NCI-H226 (cell line): Measurements from ENCODE around the gene CLEC20A.
A peak's percentile ranks its signal among the peaks of the same experiment; 100 is the strongest.

Experiments
- DNase-seq: peaks from one replicate; pipeline ENCODE4 v3.0.0-alpha.2; 2015

The CLEC20A gene

DNA sequence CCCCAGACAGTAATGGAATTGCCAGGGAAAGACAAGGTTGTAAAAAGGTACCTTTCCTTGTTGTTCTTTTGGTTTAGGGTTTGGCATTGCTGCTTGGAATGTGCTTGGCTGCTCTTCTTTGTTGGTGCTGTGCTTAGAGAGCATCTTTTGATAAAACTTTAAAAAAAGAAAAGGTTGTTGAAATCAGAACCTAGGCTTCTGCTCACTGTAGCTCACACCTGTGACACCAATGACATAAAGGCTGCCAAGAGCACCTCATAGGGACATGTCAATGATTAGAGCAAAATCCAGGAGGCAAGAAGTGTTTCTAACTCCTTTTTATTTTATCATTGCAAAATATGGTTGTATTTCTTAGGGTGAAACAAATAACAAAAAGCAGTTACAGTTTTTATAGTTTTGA lies 28.9 kb downstream of the CLEC20A start:
- no peak for DNase-seq

- DNase-seq, result no peak
These were observed 31.8 kb downstream of the CLEC20A start for GRCh38 chr1:178465011-178465410.

GRCh38 chr1:178464566-178464965 lies 32.2 kb downstream of the CLEC20A start:
- no peak for DNase-seq

- DNase-seq, result no peak
These were observed 32.6 kb downstream of the CLEC20A start for GRCh38 chr1:178464141-178464540.

- no peak for DNase-seq
These were observed 35.1 kb downstream of the CLEC20A start for GRCh38 chr1:178461701-178462100.

DNA sequence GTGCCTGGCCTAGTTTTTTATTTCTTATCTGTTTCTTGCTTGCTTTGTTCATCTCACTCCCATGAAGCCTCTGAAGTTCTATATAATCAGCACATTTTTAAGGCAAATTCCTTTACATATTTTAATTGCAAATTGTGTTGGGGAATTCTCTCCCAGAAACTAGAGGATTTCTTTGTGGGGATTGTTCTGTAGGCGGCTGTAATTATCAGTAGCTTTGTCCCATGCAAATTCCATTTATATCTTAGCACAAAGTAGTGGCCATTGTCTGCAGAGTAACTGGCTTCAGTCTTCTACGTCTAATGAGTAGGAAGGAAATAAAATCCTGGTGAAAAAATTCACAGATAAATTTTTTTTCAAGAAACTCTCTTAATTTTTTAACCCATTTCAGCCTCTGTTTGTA lies 35.7 kb downstream of the CLEC20A start:
- no peak for DNase-seq

- no peak for DNase-seq
These were observed 38.6 kb downstream of the CLEC20A start for GRCh38 chr1:178458203-178458602.

DNA sequence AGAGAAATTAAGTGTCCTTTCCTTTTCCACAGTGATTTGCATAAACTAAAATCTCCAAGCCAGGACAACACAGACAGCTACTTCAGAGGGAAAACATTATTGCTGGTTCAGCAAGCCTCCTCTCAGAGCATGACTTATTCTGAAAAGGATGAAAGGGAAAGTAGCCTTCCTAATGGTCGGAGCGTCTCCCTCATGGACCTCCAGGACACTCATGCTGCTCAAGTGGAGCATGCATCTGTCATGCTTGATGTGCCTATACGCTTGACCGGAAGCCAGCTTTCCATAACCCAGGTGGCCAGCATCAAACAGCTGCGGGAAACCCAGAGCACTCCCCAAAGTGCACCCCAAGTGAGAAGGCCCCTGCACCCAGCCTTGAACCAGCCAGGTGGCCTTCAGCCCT lies 39.1 kb downstream of the CLEC20A start:
- DNase-seq, result no peak

- no peak for DNase-seq
These were observed 40.3 kb downstream of the CLEC20A start for GRCh38 chr1:178456472-178456871.

- no peak for DNase-seq
These were observed 44.8 kb downstream of the CLEC20A start for GRCh38 chr1:178452013-178452412.

DNA sequence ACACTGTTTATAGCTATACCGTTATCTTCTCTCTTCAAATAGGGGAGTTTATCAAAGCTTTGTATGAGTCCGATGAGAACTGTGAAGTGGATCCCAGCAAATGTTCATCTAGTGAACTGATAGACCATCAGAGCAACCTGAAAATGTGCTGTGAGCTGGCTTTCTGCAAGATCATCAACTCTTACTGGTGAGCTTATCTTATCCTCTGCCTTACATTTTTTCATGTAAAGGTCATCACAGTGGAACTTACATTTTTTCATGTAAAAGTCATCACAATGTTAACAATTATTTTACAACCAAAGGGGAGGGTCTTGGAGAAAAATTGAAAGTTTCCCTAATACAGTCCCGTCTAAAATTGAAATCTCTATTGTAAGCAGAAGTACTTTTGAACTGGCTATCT lies 45.2 kb downstream of the CLEC20A start:
- peak; percentile 87 for DNase-seq

DNA sequence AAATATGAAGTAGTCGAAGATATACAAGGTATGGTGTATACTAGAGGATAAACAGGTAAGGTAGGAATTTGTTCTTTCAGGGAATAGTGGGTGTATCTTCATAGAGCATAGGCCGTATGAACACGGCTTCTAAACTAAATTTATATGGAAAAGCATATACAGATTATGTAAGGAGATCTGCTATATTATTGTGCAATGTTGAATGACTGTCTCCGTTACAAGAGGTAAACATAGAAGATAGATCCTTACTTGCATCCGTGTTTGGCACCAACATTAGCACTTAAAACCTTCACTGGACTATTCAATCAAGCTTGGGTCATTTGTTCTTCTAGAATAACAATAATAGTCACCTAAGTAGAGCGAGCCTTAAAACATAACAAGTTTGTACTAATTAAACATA lies 45.9 kb downstream of the CLEC20A start:
- peak; percentile 7 for DNase-seq

DNA sequence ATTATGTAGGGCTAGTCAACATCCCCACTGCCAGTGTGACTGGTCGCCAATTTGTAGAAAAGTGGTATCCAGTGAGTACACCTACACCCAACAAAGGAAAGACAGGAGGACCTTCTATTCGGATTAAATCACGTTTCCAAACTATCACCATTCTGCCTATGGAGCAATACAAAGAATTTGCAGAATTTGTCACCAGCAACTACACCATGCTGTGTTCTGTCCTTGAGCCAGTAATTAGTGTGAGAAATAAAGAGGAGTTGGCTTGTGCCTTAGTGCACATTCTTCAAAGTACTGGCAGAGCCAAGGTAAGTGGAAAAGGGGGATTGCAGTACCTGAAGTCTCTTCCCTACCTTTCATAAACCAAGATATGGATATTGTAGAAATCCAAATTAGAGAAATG lies 53.8 kb downstream of the CLEC20A start:
- DNase-seq, result no peak

DNA sequence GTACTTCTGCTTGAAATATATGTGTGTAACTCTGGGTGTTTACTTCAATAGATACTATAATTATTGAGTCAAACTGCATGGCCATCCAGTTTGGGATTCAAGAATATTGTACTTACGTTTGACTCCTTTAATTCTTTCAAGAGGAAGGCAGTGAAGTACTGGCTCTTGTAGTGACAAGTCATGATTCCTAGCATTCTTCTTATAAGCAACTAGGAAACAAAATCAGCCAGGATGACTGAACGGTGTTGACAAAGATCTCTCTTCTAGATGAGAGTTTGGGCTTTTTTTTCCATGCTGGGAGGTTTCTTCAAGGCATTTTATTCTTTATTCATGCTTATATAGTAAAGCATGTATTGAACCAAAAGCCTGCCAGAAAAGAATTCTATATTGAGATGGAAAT lies 58.3 kb downstream of the CLEC20A start:
- DNase-seq, result no peak

DNA sequence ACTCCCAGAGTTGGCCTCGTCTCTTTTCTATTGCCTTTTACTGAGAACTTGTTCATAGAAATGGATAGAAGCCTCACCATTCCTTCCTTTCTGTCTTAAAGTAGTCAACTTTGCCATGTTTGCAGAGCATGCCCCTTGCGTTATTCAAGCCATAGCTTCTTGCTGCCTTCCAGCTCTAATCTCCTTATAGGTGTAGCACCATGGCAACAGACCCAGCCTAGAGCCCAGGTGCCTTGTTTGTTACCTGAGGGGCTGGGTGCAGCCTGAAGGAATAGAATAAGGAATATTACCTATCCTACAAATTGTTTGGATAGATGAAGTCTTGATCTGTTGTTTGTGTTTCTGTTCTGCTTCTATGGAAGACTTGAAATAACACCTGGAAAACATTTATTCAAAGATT lies 59.9 kb downstream of the CLEC20A start:
- no peak for DNase-seq

DNA sequence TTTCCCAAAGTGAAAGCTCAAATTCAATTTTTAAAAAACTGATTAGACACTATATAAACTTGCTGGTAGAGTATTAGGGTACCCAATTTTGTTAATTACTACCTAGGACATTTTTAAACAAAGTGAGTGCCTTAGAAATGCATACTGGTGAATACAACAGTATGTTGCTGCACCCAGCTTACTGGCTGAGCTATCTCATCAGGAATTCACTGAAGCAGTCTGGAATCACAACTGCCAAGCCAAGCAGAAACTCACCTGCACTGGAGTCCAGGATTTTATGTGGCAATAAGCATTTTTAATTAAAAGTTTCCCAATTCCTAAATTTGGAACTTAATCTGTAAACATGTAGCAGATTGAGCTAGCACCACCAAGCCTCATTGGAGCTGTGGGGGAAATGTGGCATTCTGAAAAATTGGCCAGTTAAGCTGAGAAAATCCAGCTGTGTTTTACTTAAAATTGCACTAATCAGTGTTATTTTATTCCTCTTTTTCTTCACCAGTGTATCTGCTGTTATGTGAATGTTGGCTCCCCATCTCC lies 61.8 kb downstream of the CLEC20A start:
- DNase-seq, result no peak

GRCh38 chr1:178434360-178434759 lies 62.4 kb downstream of the CLEC20A start:
- DNase-seq, result no peak
